Umbilical cord (tissue), 2 donors: Measurements from ENCODE around the gene FIG4. TPM values are rescaled to one million over a fixed set of nuclear protein-coding genes. Genes with fewer than 3 reads are reported as not detected.
"Not testable (repeated sequence)": the region's sequence is repeated elsewhere in the genome, so short reads cannot be mapped to it uniquely, and the experiment has no call there.

Experiments
- DNase-seq: peaks from one replicate; pipeline ENCODE4 v3.0.0-alpha.2; 2015; ENCODE audit warnings: low spot score
- total RNA-seq: library from RNA; depleted of rRNA; stranded (reverse); fragments of >200 nt; gene quantifications from one replicate; pipeline ENCODE4 v1.2.3, GENCODE V29; 2014; ENCODE audit warnings: low replicate concordance; ENCODE audit not compliant: insufficient read depth

Gene FIG4
- total RNA-seq, 1 donor from 2014 or later: 25.8 TPM

DNA sequence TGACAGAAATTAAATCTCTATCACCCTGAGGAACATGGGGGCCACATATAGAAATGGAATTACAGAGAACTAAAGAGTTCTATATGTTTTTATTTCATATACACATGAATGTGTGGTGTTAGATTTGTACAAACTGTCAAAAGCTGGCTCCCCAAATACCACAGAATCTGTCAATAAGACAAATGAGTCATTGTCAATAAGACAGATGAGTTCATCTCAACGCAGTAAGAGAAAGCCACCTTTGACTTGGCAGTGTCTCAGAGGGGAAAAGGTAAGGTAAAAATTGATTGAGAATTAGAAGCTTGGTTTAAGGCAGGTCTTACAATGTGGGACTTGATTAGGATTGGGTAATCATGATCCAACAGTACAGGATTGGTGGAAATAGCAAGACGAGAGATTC, 162.9 kb downstream of the FIG4 start:
- no peak for DNase-seq

DNA sequence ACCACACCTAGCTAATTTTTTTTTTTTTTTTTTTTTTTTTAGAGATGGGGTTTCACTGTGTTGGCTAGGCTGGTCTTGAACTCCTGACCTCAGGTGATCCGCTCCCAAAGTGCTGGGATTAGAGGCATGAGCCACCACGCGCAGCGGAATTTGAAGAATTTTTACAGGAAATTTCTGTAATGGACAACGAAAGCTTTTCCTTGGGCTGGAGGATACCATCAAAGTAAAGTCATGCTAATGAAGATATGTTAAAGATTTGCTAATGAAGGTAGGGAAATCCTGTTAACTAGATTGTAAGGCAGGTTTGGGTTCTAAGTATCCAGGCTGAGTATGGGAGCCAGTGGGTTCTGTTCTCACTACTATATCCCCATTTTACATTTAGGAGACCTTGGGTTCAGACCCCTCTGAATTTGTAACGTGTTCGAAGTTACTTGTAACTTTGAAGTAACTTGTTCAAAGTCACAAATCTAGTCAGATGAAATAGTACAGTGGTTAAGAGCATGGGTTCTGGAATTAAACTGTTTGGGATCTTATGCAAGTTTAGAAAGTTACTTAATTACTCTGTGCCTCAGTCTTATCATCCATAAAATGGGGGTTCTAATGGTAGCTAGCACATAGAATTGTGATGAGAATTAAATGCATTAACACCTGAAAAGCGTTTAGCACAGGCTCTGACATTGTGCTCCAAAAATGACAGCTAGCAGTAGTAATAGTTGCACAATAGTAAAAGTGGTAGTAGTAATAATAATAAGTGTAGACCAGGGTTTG, 163.6 kb downstream of the FIG4 start:
- no peak for DNase-seq

DNA sequence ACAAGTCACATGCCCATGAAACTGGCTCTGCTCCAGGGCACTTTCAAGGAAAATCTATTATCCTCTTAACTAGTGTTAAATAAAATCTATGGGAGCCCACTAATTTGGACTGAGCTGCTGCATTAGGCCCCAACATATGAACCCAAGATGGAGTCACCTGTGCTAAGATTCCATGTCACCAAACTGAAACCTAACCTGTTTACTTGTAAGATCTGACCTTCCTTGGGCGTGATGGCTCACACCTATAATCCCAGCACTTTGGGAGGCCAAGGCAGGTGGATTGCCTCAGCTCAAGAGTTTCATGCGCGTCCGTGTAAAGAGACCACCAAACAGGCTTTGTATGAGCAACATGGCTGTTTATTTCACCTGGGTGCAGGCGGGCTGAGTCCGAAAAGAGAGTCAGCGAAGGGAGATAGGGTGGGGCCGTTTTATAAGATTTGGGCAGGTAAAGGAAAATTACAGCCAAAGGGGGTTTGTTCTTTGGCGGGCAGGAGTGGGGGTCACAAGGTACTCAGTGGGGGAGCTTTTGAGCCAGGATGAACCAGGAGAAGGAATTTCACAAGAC, 164.5 kb downstream of the FIG4 start:
- DNase-seq: not testable (repeated sequence)

DNA sequence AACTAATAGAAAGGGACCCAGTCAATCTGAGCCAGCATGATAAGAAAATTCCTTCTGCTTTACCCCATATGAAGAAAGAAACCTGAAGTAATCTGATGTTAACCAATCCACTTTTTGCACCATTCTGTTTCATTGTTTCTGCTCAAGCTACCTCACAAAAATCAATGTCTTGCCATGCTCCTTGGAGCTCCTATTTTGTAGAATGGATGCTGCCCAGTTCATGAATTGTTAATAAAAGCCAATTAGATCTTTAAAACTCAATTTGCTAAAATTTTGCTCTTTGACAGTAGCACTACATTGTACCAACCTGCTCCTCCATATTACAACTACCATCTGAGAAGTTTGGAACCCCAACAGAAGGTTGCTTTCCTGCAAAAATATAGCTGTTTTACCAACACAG, 170.8 kb downstream of the FIG4 start:
- DNase-seq: no peak

DNA sequence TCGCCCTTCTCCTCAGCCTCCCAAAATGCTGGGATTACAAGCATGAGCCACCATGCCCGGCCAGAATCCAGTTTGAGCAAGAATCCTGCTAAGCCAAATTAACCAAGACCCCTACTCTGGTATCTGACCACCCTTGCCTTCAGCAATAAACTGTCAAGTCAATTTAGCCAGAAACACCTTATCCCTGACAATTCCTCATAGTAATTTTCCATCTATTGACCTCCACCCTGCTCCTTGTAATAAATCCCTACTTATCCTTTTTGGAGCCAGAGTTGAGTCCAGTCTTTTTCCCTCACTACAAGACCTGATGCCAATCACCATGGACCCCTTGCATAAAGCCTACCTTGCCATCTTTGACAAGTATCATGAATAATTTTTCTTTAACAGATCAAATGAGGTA, 173.0 kb downstream of the FIG4 start:
- DNase-seq: no peak

DNA sequence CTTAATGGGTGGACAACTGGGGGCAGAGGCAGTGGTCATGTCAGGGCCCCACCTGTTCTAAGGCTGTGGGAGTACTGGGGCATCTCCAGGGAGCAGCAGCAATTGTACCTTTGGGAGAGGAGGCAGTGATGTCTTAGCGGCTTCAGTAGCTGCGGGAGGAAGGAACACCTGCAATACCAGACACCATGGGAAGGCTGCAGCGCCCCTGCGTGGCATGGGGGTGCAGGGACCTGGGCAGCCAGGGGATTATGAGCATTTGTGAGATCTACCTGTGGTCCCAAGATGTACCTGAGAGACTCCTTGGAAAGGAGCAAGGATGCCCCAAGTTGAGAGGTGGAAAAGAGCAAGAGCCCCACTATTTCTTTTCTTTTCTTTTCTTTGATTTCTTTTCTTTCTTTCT, 174.9 kb downstream of the FIG4 start:
- no peak for DNase-seq

DNA sequence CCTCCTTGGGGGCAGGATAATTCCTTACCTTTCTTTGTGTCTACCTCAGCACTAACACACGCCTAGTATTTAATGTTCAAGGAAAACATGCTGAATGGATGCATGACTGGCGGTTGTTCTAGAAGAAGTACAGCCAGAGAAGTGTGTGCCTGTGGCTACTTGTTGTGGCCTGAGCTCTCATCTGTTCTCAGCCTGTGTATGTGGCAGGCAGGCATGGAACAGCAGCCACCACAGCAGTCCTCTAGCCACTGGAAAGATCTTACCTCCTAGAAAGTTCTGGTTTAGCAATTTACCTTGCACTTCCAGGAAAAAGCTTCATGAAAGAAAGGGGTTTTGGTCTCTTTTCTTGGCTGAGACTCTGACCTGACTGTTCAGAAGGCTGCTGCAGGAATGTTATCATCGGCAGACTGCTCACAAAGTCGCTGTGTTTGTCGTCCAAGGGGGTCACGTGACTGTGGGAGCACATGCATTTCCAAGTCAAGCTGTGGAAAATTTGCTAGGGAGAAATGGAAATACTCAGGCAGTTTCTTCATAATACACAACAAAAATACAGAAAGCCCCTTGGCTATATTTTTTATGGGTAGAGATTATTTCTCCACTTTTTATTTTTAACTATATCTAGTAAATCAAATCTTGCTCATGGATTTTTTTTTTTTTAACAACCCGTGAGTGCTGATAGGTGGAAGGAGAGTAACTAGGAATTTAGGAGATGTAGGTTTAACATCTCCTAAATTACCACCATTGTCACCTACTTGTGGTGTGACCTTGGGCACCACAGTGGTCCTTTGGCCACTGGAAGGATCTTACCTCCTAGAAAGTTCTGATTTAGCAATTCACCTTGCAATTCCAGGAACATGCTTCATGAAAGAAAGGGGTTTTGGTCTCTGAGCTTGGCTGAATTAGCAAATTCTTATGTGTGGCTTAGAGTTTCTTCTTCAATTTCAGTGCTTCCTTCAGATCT, 176.2 kb downstream of the FIG4 start:
- peak; percentile 83 for DNase-seq

DNA sequence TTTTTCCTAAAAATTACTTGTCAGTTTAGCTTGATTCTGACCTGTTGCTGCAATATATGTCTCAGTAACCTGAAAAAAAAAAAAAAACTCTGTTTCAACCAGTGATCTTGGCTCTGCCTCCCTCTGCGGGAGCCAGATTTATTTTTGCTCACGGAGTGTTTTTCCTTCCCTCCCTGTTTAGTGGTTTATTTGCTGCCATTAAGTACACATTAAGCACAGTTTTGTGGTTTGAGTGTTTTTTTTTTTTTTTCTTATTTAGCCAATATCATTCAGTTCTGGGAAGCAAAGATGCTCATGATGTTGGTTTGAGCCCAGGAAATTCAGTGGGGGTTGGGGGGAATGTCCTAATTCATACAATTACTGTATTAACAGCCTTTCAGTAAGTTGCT, 176.9 kb downstream of the FIG4 start:
- DNase-seq: peak; percentile 38

DNA sequence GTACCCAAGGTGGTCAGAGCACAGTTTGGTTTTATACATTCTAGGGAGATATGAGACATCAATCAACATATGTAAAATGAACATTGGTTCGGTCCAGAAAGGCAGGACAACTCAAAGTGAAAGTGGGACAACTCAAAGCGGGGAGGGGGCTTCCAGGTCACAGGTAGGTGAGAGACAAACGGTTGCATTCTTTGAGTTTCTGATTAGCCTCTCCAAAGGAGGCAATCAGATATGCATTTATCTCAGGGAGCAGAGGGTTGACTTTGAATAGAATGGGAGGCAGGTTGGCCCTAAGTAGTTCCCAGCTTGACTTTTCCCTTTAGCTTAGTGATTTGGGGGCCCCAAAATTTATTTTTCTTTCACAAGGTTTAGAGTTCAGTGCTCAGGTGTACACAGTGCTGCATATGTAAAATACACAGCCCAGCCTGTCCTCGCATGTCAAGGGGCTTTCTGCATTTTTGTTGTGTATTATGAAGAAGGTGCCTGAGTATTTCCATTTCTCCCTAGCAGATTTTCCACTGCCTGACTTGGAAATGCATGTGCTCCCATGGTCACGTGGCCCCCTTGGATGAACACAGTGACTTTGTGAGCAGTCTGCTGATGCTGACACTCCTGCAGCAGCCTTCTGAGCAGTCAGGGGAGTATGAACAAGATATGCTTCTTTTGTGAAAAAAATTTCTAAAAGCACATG, 178.4 kb downstream of the FIG4 start:
- peak; percentile 70 for DNase-seq

DNA sequence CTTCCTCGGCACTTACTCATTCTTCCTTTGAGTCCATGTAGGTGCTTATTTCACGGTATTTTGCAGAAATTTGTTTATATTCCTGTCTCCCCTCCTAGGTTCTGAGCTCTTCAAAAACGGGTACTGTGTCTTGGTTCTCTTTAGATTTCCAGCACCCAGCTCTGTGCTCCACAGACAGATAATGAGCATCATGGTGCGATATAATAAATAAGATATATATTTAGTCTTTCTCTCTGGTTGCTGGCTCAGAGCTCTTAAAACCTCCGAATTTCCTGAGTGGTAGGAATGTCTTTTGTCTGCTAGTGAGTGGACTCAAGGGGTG, 179.0 kb downstream of the FIG4 start:
- DNase-seq: no peak

DNA sequence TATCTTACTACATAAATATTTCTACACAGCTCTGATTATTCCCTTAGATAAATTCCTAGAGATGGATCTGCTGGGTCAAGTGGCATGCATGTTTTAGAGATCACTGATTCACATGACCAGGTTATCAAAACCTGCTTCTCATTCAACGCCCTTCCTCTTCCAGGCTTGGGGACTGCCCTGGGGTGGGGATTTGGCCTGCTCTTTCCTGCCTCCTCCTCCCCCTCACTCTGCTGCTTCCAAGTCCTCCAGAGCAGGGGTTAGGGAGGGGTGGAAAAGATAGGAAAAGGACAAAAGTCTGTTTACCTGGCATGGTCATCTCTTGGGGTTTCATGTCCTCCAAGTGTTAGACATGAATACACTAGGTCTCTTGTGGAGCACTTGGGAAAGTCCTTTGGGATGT, 181.5 kb downstream of the FIG4 start:
- DNase-seq: no peak

DNA sequence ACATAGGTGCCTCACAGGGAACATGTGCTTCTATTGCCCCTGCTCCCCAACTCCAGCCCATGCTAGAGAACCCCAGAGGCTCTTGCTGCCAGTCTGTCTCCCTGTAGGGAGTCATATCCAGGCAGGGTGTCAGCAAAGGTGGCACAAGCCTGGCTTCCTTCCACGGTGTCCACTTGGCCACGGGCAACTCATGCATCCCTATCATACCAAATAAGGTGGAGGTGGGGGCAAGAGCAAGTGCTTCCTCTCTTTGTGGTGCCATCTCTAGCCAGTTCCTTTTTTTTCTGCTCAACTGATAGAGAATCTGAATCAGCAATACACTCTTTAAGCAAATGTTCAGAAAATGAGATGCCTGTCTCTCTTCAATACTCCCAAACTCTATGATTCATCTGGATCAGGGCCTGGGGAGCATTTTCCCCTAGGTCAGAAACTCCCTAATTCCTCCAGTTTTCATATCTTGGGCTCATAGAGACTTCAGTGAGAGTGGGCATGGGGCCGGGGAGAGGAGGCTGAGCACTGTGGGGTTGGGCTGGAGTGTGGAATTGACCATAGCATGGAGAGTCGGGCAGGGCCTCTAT, 182.0 kb downstream of the FIG4 start:
- no peak for DNase-seq

DNA sequence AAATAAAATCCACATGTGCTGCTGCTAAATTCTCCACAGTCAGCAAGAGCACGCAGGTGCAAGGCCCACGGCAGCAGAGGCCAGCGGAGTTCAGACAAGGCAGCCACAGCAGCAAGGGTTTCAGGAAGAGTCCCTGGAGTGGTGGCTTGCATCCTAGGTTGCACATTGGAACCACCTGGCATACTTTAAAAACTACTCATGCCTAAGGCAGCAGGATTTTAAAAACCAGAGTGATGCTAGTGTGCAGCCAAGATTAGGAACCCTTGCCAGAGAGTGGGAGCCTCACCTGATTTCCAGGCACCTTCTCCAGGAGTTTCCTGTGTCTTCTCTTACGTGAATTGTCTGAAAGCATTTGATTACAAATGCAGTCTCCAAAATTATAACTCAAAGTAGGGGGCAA, 183.0 kb downstream of the FIG4 start:
- no peak for DNase-seq

DNA sequence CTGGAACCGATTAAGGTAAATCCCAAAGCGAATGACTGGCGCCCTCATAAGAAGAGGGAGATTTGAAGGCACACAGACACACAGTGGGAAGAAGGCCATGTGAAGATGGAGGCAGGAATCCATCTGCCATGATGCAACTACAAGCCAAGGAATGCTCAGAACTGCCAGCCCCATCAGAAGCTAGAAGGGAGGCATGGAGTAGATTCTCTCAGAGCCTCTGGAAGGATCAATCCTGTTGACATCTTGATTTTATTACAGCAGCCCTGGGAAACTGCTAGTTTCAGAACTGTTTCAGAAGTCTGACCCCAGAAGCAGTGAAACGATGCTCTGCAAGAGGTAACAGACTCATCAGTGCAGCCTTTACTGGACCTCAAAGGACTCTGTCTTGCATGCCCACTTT, 183.5 kb downstream of the FIG4 start:
- DNase-seq: no peak

Other genes starting within 250 kb of the FIG4 start
- gene MICAL1, start 235.5 kb upstream of the FIG4 start, total RNA-seq: 48.6 TPM
- 10.4 TPM for gene ZBTB24, start 208.1 kb upstream of the FIG4 start, total RNA-seq
- 18.5 TPM for gene AK9, start 94 bp upstream of the FIG4 start, total RNA-seq